Stimulated activated CD8-positive, alpha-beta memory T cell treated with anti-CD3 and anti-CD28 coated beads, Interleukin-12 subunit alpha, Interleukin-12 subunit beta, amount 100 ng/mL, for 4 hours (primary cell): ENCODE results near the gene AMMECR1.
"Not testable (repeated sequence)": the region's sequence is repeated elsewhere in the genome, so short reads cannot be mapped to it uniquely, and the experiment has no call there.

Experiments used
- DNase-seq: peaks from one replicate; pipeline ENCODE4 v3.0.0-alpha.2; 2020; ENCODE audit warnings: low read depth

AMMECR1 gene

DNA sequence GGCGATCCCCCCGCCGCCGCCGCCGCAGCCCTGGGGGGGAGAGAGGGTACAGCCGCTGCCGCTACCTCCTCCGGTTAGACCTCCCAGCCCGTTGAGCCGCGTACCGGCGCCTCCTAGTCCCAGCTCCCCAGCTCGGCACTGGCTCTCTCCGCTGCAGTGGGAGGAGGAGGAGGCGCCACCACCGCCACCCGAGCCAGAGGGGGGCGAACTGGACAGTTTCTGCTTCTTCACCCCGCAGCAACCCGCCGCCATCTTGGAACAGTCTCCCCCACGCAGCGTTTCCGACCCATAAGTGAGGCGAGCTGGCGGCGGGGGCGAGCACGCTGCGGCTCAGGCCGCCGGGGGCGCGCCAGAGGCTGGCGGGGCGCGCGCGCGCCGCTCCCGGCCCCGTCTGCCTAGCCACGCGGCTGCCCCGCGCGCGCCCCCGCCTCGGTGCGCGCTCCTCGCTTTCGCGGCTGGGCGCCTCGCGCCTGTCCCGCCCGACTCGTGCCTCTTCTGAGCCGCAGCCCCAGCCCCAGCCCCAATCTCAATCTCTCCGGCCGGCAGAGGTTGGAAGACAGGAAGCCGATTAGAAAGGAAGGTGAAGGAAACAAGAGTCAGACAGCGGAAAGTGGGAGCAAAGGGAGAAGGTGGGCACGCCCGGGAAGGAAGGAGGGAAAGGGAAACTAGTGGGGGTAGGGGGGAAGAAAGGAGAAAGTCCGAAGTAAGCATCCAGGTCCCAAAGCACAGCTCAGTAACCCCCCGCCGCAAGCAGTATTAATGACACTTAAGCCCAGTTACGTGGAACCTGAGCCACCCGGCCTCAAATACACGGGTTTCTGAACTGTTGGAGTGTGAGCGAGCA is at the start of gene AMMECR1:
TSS of gene AMMECR1 (minus strand) at position 266 of the 844 bp plus-strand sequence. CDS start at position 252, 14 bp downstream.
- peak; percentile 67 for DNase-seq

DNA sequence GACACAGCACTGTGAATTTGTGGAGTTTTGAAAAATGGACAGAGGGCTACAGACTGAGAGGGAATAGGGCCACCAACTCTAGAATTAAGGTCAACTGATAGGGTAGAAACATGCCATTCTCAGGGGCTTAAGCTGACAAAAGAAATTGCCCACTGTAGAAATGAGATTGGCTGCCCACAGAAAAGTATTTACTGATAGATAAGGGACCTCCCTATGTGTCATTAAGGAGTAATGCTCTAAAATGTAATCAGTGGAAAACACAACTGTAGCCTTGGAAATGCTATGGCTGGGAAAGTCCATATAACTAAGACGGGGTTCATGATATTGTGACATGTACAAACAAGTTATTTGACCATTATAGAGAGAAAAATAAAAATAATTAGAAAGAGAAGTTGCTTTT is 45.4 kb upstream of the AMMECR1 start:
- DNase-seq, result no peak

GRCh38 chrX:110359273-110359672 is 41.4 kb upstream of the AMMECR1 start:
- no peak for DNase-seq

DNA sequence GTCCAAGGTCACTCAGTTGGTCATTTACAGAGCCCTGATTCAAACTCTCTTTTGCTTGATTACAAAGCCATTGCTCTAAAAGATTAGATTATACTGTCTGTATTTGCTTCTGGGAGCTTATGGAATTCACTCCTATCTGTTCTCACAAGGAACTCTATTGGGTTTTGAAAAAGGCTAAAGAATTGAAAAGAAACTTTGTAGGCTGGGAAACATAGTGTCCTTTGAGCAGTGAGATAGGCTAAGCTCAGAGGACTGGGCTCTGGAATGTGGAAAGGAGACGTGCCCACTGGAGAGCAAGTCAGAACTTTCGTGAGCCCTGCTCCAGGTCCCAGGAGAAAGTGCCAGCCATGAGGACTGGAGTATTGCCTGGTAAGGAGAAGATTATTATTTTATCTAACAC is 40.7 kb upstream of the AMMECR1 start, which contains the start of gene RTL9:
TSS of gene RTL9 (plus strand) at position 301 of the 400 bp plus-strand sequence. CDS start 91,770 bp downstream, outside the sequence.
- no peak for DNase-seq

DNA sequence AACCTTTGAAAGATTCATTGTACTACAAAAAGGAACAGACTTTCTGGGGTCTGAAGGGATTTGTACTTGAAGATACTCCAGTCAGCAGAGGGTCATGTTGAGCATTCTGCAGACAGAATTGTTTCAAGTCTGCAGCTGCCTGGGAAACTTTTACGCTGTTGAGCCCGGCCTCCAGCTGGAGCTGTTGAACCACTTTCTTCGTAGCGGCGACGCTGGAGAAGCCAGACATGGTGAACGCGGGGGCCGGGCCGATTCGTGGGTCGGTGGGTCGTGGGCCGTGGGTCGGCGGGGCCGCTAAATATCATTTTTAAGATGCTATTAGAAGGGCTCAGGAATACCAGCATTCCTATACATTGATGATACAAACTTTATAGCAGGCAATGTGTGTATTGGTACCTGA is 28.8 kb upstream of the AMMECR1 start:
- DNase-seq, result no peak

DNA sequence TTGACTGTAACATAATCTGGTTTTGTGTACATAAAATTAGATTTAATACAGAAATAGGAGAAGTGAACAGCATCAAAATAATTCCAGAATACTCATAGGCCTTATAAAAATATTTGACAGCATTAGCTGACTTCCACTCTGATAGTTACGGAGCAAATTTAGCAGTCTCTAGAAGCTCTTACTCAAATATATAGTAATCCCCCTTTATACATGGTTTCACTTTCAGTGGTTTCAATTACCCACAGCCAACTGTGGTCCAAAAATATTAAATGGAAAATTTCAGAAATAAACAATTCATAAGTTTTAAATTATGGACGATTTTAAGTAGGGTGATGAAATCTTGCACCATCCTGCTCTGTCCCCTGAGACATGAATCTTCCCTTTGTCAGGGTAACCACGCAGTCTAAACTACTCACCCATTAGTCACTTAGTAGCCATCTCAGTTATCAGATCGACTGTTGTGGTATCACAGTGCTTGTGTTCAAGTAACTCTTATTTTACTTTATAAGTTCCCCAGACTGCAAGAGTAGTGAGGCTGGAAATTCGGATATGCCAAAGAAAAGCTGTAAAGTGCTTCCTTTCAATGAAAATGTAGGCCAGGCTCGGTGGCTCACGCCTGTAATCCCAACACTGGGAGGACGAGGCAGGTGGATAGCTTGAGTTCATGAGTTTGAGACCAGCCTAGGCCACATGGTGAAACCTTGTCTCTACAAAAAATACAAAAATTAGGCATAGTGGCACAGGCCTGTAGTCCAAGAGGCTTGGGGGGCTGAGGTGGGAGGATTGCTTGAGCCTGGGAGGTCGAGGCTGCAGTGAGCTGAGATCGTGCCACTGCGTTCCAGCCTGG is 23.5 kb upstream of the AMMECR1 start:
- DNase-seq, result no peak

GRCh38 chrX:110338935-110339334 is 21.1 kb upstream of the AMMECR1 start:
- DNase-seq, result no peak

GRCh38 chrX:110333458-110333857 is 15.6 kb upstream of the AMMECR1 start:
- DNase-seq, result not testable (repeated sequence)

GRCh38 chrX:110331444-110332030 is 13.7 kb upstream of the AMMECR1 start:
- DNase-seq, result no peak

- not testable (repeated sequence) for DNase-seq
Observed at GRCh38 chrX:110328613-110329012, 10.7 kb upstream of the AMMECR1 start.

GRCh38 chrX:110327336-110327735 is 9.5 kb upstream of the AMMECR1 start:
- DNase-seq, result no peak

- no peak for DNase-seq
Observed at GRCh38 chrX:110326712-110327111, 8.8 kb upstream of the AMMECR1 start.

GRCh38 chrX:110322603-110323002 is 4.7 kb upstream of the AMMECR1 start:
- no peak for DNase-seq

- DNase-seq, result no peak
Observed at GRCh38 chrX:110321670-110322069, 3.8 kb upstream of the AMMECR1 start.

GRCh38 chrX:110321081-110321480 is 3.2 kb upstream of the AMMECR1 start:
- no peak for DNase-seq

- no peak for DNase-seq
Observed at GRCh38 chrX:110320381-110320987, 2.6 kb upstream of the AMMECR1 start.

GRCh38 chrX:110318664-110318968 is 731 bp upstream of the AMMECR1 start:
- no peak for DNase-seq

- peak; percentile 9 for DNase-seq
Observed at GRCh38 chrX:110317061-110317819, 645 bp downstream of the AMMECR1 start.

DNA sequence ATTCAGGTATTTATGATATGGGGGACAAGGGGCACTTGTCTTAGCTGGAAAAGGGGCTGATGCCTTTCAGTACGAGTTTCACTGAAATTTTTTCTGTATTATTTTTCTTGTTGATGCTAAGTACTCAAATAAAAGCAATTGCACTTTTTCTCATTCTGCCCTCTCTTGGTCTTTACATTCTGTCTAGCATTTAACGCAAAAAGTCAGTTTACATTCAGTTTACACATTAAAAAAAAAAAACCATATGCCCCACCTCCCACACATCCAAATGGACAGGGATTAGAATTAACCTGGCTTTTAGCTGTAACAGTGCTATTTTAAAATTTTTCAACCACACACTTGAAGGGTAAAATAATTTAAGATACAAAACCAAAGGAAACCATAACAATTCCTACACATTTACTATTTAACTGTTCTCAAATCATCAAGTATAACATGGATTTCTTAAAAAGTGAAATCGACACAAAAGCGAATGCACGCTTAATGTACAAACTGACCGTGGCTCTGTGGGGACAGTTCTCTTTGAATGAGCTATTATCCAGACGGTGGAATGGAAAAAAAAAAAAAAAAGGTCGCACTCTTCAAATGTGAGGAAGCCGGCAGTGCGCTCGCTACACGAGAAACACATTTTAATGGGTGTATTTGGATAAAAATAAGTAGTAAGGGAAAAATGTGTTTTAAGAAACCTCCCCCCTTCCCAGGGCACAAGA is 1.4 kb downstream of the AMMECR1 start:
- no peak for DNase-seq

DNA sequence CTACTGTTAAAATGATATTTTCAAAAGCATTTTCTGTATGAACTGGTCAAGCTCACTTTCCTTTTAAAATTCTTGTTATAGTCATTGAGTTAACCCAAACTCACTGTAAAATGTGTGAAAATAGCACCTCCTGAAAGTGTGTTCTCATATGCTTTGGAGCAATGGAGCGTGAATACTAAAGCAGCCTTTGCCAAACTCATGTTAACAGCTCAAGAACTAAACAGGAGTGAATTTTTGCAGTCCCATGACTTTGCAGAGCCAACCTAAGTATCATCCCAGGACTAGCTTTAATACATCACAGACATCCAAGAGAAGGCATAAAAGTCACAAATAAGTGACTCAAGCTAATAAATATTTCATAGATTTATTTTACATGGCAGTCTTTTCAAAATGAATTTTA is 2.3 kb downstream of the AMMECR1 start:
- no peak for DNase-seq
